ENCODE results near the gene PPP3CA. TPM values are rescaled to one million over a fixed set of nuclear protein-coding genes. Genes with fewer than 3 reads are reported as not detected.

The PPP3CA gene
- total RNA-seq, 1 donor from 2014 or later: 38.4 TPM

DNA sequence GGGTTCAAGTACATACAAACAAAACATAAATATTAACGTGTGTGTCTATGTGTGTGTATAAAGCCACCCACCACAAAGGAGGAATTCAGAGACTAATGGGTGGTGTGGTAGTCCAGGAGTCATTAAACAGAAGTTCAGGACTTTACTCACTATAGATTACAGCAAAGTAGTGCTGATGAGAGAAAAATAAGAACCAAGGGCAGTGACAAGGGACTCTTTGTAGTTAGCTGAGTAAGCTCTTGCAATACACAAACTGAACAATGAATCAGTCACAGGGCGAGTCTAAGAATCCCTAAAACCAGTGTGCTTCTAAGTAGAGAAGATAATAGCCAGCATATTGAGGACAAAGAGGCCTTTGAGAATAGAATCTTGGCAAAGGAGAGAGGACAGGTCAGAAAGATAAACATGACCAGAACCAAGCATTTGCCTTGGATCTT lies 232.4 kb downstream of the PPP3CA start:
- Histone ChIP-seq H3K27me3 (no peaks in the 10 kb centered on the region), H3K9me3 (ENCODE audit: low read depth) (no peaks in the 10 kb centered on the region), H4K20me1 (ENCODE audit: low read depth) (peaks cover 4% of the 10 kb centered on the region), H2AFZ (replicated peaks) (no peak overlapping the region), H3K4me1 (peaks cover 20% of the 10 kb centered on the region), H3K27ac (no peak overlapping the region), H3K79me2 (ENCODE audit: low read depth) (no peaks in the 10 kb centered on the region), H3K4me3 (no peak overlapping the region), H3K4me2 (peak overlapping the region; percentile 44), H3K9ac (no peak overlapping the region), H3K36me3 (no peaks in the 10 kb centered on the region), H3F3A (ENCODE audit: low read depth) (no peaks in the 10 kb centered on the region)
- no peaks in the 10 kb centered on the region for H3K36me3 Mint-ChIP-seq
- no peaks in the 10 kb centered on the region for H3K9me3 Mint-ChIP-seq
- H3K27ac Mint-ChIP-seq: no peak overlapping the region
- no peak for TF ChIP-seq EZH2 (IDR thresholded peaks at IDR 0.05)
- no peak for TF ChIP-seq EZH2phosphoT487 (IDR thresholded peaks at IDR 0.05)
- no peak for TF ChIP-seq CTCF (IDR thresholded peaks at IDR 0.05)
- peak; percentile 68 for DNase-seq (ENCODE audit: low spot score)
- H3K4me1 Mint-ChIP-seq: peaks cover 10% of the 10 kb centered on the region
- no peaks in the 10 kb centered on the region for H3K27me3 Mint-ChIP-seq (ENCODE audit: insufficient read depth, low read depth)
- H3K4me3 Mint-ChIP-seq: no peak overlapping the region

DNA sequence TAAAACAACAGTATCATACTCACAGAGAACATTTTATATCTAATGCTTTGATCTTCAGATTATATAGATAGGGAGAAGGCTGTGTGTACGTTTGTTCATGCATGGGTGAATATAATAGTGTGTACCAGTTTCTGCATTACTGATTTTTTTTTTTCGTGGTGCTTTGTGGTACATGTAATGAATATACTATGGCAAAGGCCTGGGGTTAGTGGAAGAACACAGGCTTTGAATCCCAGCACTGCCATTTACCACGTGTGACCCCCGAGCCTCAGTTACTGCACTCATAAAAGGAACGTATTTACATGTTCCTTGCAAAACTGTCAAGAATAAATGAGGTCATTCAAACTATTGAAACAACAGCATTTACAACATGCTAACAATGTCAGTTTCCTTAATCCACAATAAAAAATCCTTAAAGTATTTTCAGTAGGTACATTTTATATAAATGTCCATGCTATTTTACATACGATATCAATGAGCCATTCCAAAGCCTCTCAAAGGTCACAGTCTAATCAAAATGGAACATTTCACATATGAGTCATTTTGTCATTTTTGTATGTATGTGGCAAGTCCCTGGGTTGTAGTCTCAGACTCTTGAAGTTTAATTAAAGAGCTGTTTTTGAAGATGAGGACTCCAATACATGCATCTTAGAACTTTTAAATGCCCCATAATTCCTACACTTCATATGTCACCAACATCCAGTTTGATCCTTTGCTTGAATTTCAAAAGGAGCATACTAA lies 242.8 kb downstream of the PPP3CA start:
- Mint-ChIP-seq H3K27ac (no peak overlapping the region), H3K36me3 (peaks cover 4% of the 10 kb centered on the region), H3K4me3 (no peak overlapping the region), H3K9me3 (no peaks in the 10 kb centered on the region), H3K4me1 (peaks cover 13% of the 10 kb centered on the region), H3K27me3 (ENCODE audit: insufficient read depth, low read depth) (no peaks in the 10 kb centered on the region)
- Histone ChIP-seq H2AFZ (replicated peaks) (no peak overlapping the region), H3K9me3 (ENCODE audit: low read depth) (no peaks in the 10 kb centered on the region), H3K27me3 (no peaks in the 10 kb centered on the region), H3F3A (ENCODE audit: low read depth) (peaks cover 11% of the 10 kb centered on the region), H3K4me1 (peaks cover 22% of the 10 kb centered on the region), H4K20me1 (ENCODE audit: low read depth) (no peaks in the 10 kb centered on the region), H3K4me2 (no peak overlapping the region), H3K79me2 (ENCODE audit: low read depth) (no peaks in the 10 kb centered on the region), H3K36me3 (no peaks in the 10 kb centered on the region), H3K4me3 (no peak overlapping the region), H3K27ac (peak overlapping the region; percentile 1), H3K9ac (no peak overlapping the region)
- no peak for DNase-seq (ENCODE audit: low spot score)
- TF ChIP-seq EZH2 (IDR thresholded peaks at IDR 0.05) (no peak), CTCF (IDR thresholded peaks at IDR 0.05) (no peak)

- TF ChIP-seq CTCF (IDR thresholded peaks at IDR 0.05) (no peak), EZH2 (IDR thresholded peaks at IDR 0.05) (no peak), EZH2phosphoT487 (IDR thresholded peaks at IDR 0.05) (no peak)
- Histone ChIP-seq H3K4me1 (peaks cover 22% of the 10 kb centered on the region), H3K9ac (no peak overlapping the region), H3K27me3 (no peaks in the 10 kb centered on the region), H3K36me3 (no peaks in the 10 kb centered on the region), H2AFZ (replicated peaks) (no peak overlapping the region), H3K9me3 (ENCODE audit: low read depth) (no peaks in the 10 kb centered on the region), H3K79me2 (ENCODE audit: low read depth) (no peaks in the 10 kb centered on the region), H4K20me1 (ENCODE audit: low read depth) (no peaks in the 10 kb centered on the region), H3F3A (ENCODE audit: low read depth) (peaks cover 11% of the 10 kb centered on the region), H3K4me3 (no peak overlapping the region), H3K27ac (peak overlapping the region; percentile 1), H3K4me2 (no peak overlapping the region)
- H3K27me3 Mint-ChIP-seq (ENCODE audit: insufficient read depth, low read depth): no peaks in the 10 kb centered on the region
- peaks cover 4% of the 10 kb centered on the region for H3K36me3 Mint-ChIP-seq
- H3K4me3 Mint-ChIP-seq: no peak overlapping the region
- DNase-seq (ENCODE audit: low spot score): no peak
- no peaks in the 10 kb centered on the region for H3K9me3 Mint-ChIP-seq
- H3K4me1 Mint-ChIP-seq: peaks cover 13% of the 10 kb centered on the region
- no peak overlapping the region for H3K27ac Mint-ChIP-seq
These were observed 243.8 kb downstream of the PPP3CA start for GRCh38 chr4:101103381-101104142.

Data from neural progenitor cell (in vitro differentiated cells).